Astrocyte (in vitro differentiated cells and primary cell): ENCODE measurements around the gene NDOR1.

Experiments
- EZH2 ChIP-seq: IDR thresholded peaks from 2 replicates; pipeline ENCODE4 v1.6.1; 2012; ENCODE audit warnings: mild to moderate bottlenecking, low read length, inconsistent platforms; ENCODE audit not compliant: insufficient read depth
- TF ChIP-seq, protein P1 (sequence below): IDR thresholded peaks from 2 replicates; pipeline ENCODE4 v1.5.1; 2011; ENCODE audit warnings: low read depth, mild to moderate bottlenecking, inconsistent platforms, low read length, moderate library complexity; ENCODE audit not compliant: insufficient read depth

DNA sequence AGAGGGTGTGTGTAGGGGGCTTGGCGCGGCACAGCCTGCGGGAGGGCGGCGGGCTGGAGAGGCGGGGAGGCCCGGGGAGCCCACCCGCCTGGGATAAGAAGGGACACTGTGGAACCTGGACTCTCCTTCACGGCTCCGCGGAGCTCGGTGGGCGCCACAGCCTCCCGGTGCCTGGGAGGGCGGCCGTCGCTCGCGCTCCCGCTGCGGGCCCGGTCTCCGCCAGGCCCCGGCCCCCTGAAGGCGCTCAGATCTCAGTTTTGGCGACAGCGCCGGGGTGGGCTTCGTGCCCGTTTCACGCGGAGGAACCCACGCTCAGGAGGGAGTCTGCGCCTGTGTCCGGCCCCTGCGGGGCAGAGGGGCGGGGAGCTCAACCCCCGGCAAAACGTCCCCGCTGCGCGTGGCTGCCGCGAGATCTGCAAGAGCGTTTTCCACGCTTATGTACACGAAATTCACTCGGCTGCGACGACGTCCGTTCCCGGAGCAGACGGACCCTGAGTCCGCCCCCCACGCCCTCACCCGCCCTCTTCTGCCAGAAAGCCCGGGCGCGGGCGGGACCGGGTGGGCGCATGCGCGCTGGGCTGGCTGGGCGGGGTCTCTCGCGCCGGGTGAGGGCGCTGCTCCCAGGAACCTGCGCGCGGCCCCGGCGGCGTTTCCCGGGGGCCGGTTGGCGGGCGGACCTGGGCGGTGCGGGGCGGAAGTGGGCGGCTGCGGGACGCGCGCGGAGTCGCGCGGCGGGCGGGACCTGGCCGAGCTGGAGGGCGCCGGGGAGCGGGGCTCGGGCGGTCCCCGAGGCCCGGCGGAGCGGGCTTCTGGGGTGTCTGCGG lies 49.3 kb downstream of the NDOR1 start, which contains the start of gene NELFB:
- TF ChIP-seq, protein P1, sequence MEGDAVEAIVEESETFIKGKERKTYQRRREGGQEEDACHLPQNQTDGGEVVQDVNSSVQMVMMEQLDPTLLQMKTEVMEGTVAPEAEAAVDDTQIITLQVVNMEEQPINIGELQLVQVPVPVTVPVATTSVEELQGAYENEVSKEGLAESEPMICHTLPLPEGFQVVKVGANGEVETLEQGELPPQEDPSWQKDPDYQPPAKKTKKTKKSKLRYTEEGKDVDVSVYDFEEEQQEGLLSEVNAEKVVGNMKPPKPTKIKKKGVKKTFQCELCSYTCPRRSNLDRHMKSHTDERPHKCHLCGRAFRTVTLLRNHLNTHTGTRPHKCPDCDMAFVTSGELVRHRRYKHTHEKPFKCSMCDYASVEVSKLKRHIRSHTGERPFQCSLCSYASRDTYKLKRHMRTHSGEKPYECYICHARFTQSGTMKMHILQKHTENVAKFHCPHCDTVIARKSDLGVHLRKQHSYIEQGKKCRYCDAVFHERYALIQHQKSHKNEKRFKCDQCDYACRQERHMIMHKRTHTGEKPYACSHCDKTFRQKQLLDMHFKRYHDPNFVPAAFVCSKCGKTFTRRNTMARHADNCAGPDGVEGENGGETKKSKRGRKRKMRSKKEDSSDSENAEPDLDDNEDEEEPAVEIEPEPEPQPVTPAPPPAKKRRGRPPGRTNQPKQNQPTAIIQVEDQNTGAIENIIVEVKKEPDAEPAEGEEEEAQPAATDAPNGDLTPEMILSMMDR: no peak
- TF ChIP-seq EZH2: no peak
